Activated naive CD8-positive, alpha-beta T cell treated with anti-CD3 and anti-CD28 coated beads, Interleukin-2, amount 10 ng/mL, durations not matched to agents 7 days and 5 days (primary cell): Measurements from ENCODE around the gene CORO2A. TPM values are rescaled to one million over a fixed set of nuclear protein-coding genes. Genes with fewer than 3 reads are reported as not detected.
A peak's percentile ranks its signal among the peaks of the same experiment; 100 is the strongest.
"Not testable (repeated sequence)": the region's sequence is repeated elsewhere in the genome, so short reads cannot be mapped to it uniquely, and the experiment has no call there.

ENCODE experiments used
- ATAC-seq: fragments of 150-1000 bp; cut with Tn5 transposase; one replicate; pipeline ENCODE4 v1.10.0; 2021; ENCODE audit warnings: low read depth, moderate library complexity
- POLR2A ChIA-PET: fragments of 350-600 bp; sonication (Branson Sonifier 250); formaldehyde crosslinking; loops from one replicate; lab custom pipeline; 2021; ENCODE audit warnings: antibody characterized with exemption; lab: Charles Lee
- DNase-seq: peaks from one replicate; pipeline ENCODE4 v3.0.0; 2021
- H3K27ac Mint-ChIP-seq: one replicate; pipeline ENCODE4 v1.8.0; 2022; ENCODE audit warnings: mild to moderate bottlenecking, mixed read lengths
- H3K27me3 Mint-ChIP-seq: one replicate; pipeline ENCODE4 v1.8.0; 2022; ENCODE audit warnings: mild to moderate bottlenecking, moderate library complexity, mixed read lengths
- H3K36me3 Mint-ChIP-seq: one replicate; pipeline ENCODE4 v1.8.0; 2021; ENCODE audit warnings: mild to moderate bottlenecking, mixed read lengths
- H3K4me1 Mint-ChIP-seq: one replicate; pipeline ENCODE4 v1.8.0; 2021; ENCODE audit warnings: mixed read lengths
- H3K4me3 Mint-ChIP-seq: one replicate; pipeline ENCODE4 v1.8.0; 2022; ENCODE audit warnings: mild to moderate bottlenecking, moderate library complexity, mixed read lengths
- H3K9me3 Mint-ChIP-seq: one replicate; pipeline ENCODE4 v1.8.0; 2021; ENCODE audit warnings: mixed read lengths
- total RNA-seq, 2 experiments: library from RNA; stranded (reverse); gene quantifications; one replicate each; pipeline ENCODE4 v1.2.3, GENCODE V29; 2021

CORO2A gene
- total RNA-seq, 2 experiments from 2014 or later = 11.7 to 12.0 TPM

GRCh38 chr9:98182069-98182820 is 10.2 kb downstream of the CORO2A start:
- POLR2A ChIA-PET = no interaction called here
- DNase-seq (no peak), ATAC-seq (no peak)
- Mint-ChIP-seq H3K36me3 (no peaks in the 10 kb centered on the region), H3K9me3 (no peaks in the 10 kb centered on the region), H3K4me3 (no peak overlapping the region), H3K27me3 (no peaks in the 10 kb centered on the region), H3K4me1 (peaks cover 11% of the 10 kb centered on the region), H3K27ac (no peak overlapping the region)

GRCh38 chr9:98181746-98182068 is 10.7 kb downstream of the CORO2A start:
- no peak overlapping the region for H3K27ac Mint-ChIP-seq

GRCh38 chr9:98180996-98181395 is 11.4 kb downstream of the CORO2A start:
- no peaks in the 10 kb centered on the region for H3K27me3 Mint-ChIP-seq
- no peaks in the 10 kb centered on the region for H3K36me3 Mint-ChIP-seq
- no peak overlapping the region for H3K27ac Mint-ChIP-seq
- DNase-seq (no peak), ATAC-seq (no peak)
- H3K4me3 Mint-ChIP-seq = no peak overlapping the region
- no peaks in the 10 kb centered on the region for H3K9me3 Mint-ChIP-seq
- POLR2A ChIA-PET = no interaction called here
- H3K4me1 Mint-ChIP-seq = peaks cover 11% of the 10 kb centered on the region

More at GRCh38 chr9:98181746-98182068, 10.7 kb downstream of the CORO2A start:
- Mint-ChIP-seq H3K4me3 (no peak overlapping the region), H3K27me3 (no peaks in the 10 kb centered on the region), H3K4me1 (peaks cover 11% of the 10 kb centered on the region), H3K9me3 (no peaks in the 10 kb centered on the region), H3K36me3 (no peaks in the 10 kb centered on the region)
- POLR2A ChIA-PET = no interaction called here
- ATAC-seq (no peak), DNase-seq (no peak)

- Mint-ChIP-seq H3K9me3 (no peaks in the 10 kb centered on the region), H3K27ac (no peak overlapping the region), H3K4me3 (no peak overlapping the region), H3K36me3 (no peaks in the 10 kb centered on the region), H3K27me3 (no peaks in the 10 kb centered on the region), H3K4me1 (peaks cover 11% of the 10 kb centered on the region)
- POLR2A ChIA-PET = no interaction called here
- no peak for DNase-seq
- no peak for ATAC-seq
Observed at GRCh38 chr9:98178874-98179850, 13.3 kb downstream of the CORO2A start.

GRCh38 chr9:98176391-98177259 is 15.8 kb downstream of the CORO2A start:
- POLR2A ChIA-PET = no interaction called here
- DNase-seq = no peak
- Mint-ChIP-seq H3K27me3 (no peaks in the 10 kb centered on the region), H3K4me1 (peaks cover 9% of the 10 kb centered on the region), H3K4me3 (no peak overlapping the region), H3K27ac (no peak overlapping the region), H3K9me3 (no peaks in the 10 kb centered on the region), H3K36me3 (no peaks in the 10 kb centered on the region)
- no peak for ATAC-seq

GRCh38 chr9:98175762-98176161 is 16.7 kb downstream of the CORO2A start:
- Mint-ChIP-seq H3K27ac (no peak overlapping the region), H3K9me3 (no peaks in the 10 kb centered on the region), H3K4me3 (no peak overlapping the region), H3K4me1 (peaks cover 9% of the 10 kb centered on the region), H3K36me3 (no peaks in the 10 kb centered on the region), H3K27me3 (no peaks in the 10 kb centered on the region)
- ATAC-seq (no peak), DNase-seq (no peak)
- POLR2A ChIA-PET = no interaction called here

GRCh38 chr9:98175028-98175569 is 17.3 kb downstream of the CORO2A start:
- DNase-seq (no peak), ATAC-seq (no peak)
- Mint-ChIP-seq H3K4me1 (peaks cover 10% of the 10 kb centered on the region), H3K27me3 (no peaks in the 10 kb centered on the region), H3K9me3 (no peaks in the 10 kb centered on the region), H3K4me3 (no peak overlapping the region), H3K27ac (no peak overlapping the region), H3K36me3 (peaks cover 1% of the 10 kb centered on the region)
- POLR2A ChIA-PET = no interaction called here

- H3K27me3 Mint-ChIP-seq, H3K4me3 Mint-ChIP-seq, ATAC-seq, DNase-seq, H3K27ac Mint-ChIP-seq, H3K9me3 Mint-ChIP-seq, H3K36me3 Mint-ChIP-seq, POLR2A ChIA-PET: not testable (repeated sequence)
- H3K4me1 Mint-ChIP-seq = peaks cover 14% of the 10 kb centered on the region
Observed at GRCh38 chr9:98174502-98174918, 17.9 kb downstream of the CORO2A start.

GRCh38 chr9:98173181-98173580 is 19.3 kb downstream of the CORO2A start:
- no peaks in the 10 kb centered on the region for H3K27me3 Mint-ChIP-seq
- H3K27ac Mint-ChIP-seq = no peak overlapping the region
- ATAC-seq (no peak), DNase-seq (no peak)
- H3K4me1 Mint-ChIP-seq = peaks cover 18% of the 10 kb centered on the region
- H3K4me3 Mint-ChIP-seq = no peak overlapping the region
- H3K9me3 Mint-ChIP-seq = no peaks in the 10 kb centered on the region
- POLR2A ChIA-PET = no interaction called here
- peaks cover 1% of the 10 kb centered on the region for H3K36me3 Mint-ChIP-seq

GRCh38 chr9:98172604-98173003 is 19.8 kb downstream of the CORO2A start:
- POLR2A ChIA-PET = no interaction called here
- H3K27ac Mint-ChIP-seq = no peak overlapping the region
- peaks cover 1% of the 10 kb centered on the region for H3K36me3 Mint-ChIP-seq
- H3K4me3 Mint-ChIP-seq = no peak overlapping the region
- H3K9me3 Mint-ChIP-seq = no peaks in the 10 kb centered on the region
- DNase-seq (no peak), ATAC-seq (no peak)
- H3K27me3 Mint-ChIP-seq = no peaks in the 10 kb centered on the region
- H3K4me1 Mint-ChIP-seq = peaks cover 18% of the 10 kb centered on the region

- DNase-seq = no peak
- H3K27me3 Mint-ChIP-seq = no peaks in the 10 kb centered on the region
- POLR2A ChIA-PET = no interaction called here
- no peaks in the 10 kb centered on the region for H3K9me3 Mint-ChIP-seq
- H3K4me3 Mint-ChIP-seq = no peak overlapping the region
- H3K4me1 Mint-ChIP-seq = peaks cover 18% of the 10 kb centered on the region
- ATAC-seq = no peak
- H3K36me3 Mint-ChIP-seq = peaks cover 1% of the 10 kb centered on the region
- H3K27ac Mint-ChIP-seq = no peak overlapping the region
Observed at GRCh38 chr9:98171176-98171925, 21.1 kb downstream of the CORO2A start.

GRCh38 chr9:98168941-98169488 is 23.4 kb downstream of the CORO2A start:
- ATAC-seq (peak; percentile 63), DNase-seq (no peak)
- H3K9me3 Mint-ChIP-seq = no peaks in the 10 kb centered on the region
- POLR2A ChIA-PET = no interaction called here
- peak overlapping the region; percentile 22 for H3K4me3 Mint-ChIP-seq
- peak overlapping the region; percentile 72 for H3K27ac Mint-ChIP-seq
- peaks cover 4% of the 10 kb centered on the region for H3K36me3 Mint-ChIP-seq
- peaks cover 24% of the 10 kb centered on the region for H3K4me1 Mint-ChIP-seq
- no peaks in the 10 kb centered on the region for H3K27me3 Mint-ChIP-seq
